OCI-M2 (cell line): ENCODE results near the gene MYZAP.
"Not testable (repeated sequence)": the region's sequence is repeated elsewhere in the genome, so short reads cannot be mapped to it uniquely, and the experiment has no call there.

ENCODE experiments used
- DNase-seq: peaks from one replicate; lab custom pipeline; 2025; ENCODE audit not compliant: unreplicated experiment; lab: John Stamatoyannopoulos, UW

The MYZAP gene

GRCh38 chr15:57591237-57591821 lies 375 bp upstream of the MYZAP start:
- DNase-seq = no peak

- DNase-seq = no peak
Observed at GRCh38 chr15:57592426-57592825, 722 bp downstream of the MYZAP start.

DNA sequence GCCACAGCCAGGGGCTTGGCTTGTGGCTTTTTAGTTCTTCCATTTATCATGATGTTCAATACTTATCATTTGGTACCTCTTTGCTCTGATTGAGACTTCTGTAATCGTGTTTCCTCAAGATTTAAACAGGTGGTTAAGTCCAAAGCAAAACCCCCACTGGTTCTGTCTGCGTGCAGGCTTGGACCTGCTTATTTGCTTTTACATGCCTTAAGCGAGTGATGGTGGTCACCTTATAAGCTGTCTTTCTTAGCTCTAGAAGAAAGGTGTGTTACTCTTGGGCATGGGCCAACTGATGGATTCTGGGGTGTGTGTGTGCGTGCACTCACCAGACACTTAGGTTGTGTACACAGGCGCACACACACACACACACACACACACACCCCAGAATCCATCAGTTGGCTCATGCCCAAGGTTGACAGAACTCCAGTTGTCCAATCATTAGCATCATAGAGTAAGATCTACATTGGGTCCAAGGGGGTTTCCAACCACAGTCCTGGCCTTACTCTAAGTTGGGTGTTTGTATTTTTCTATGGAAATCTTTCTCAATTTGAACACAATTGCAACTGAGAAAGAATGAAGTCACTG lies 1.2 kb downstream of the MYZAP start:
- DNase-seq = no peak

DNA sequence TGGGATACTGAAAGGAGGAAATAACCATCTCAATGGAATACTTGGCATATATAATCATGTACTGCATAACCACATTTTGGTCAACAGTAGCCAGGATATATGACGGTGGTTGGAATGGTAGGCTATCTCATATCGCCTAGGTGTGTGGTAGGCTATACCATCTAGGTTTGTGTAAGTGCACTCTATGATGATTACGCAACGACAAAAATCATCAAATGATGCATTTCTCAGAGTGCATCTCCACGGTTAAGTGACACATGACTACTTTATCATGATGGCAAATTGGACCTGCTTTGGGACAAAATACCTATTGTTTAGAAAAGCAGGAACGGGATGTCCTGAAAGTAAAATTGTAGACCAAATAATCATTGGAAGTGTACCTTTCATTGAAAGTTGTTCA lies 2.8 kb downstream of the MYZAP start:
- no peak for DNase-seq

GRCh38 chr15:57595011-57595866 lies 3.5 kb downstream of the MYZAP start:
- DNase-seq = no peak

GRCh38 chr15:57596301-57596855 lies 4.7 kb downstream of the MYZAP start:
- DNase-seq = no peak

- DNase-seq = no peak
Observed at GRCh38 chr15:57596978-57597377, 5.3 kb downstream of the MYZAP start.

DNA sequence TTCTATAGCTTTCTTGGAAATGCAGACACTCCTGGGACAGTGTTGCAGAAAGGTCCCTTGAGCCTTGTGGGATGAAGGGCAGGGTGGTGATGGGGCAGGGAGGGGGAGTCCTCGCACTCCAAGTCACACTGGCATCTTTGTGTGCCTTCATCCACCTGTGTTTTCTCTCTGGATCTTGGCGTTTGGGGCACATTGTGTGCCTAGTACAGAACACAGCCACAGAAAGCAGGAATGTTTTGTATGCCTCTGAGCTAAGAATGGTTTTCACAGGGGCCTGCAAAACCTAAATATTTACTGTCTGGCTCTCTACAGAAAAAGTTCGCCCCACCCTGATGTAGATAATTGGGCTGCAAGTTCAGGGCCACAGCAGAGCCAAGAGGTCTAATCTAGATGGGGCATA lies 5.7 kb downstream of the MYZAP start:
- no peak for DNase-seq

GRCh38 chr15:57598346-57598745 lies 6.6 kb downstream of the MYZAP start:
- DNase-seq = no peak

- DNase-seq = no peak
Observed at GRCh38 chr15:57599296-57599810, 7.6 kb downstream of the MYZAP start.

DNA sequence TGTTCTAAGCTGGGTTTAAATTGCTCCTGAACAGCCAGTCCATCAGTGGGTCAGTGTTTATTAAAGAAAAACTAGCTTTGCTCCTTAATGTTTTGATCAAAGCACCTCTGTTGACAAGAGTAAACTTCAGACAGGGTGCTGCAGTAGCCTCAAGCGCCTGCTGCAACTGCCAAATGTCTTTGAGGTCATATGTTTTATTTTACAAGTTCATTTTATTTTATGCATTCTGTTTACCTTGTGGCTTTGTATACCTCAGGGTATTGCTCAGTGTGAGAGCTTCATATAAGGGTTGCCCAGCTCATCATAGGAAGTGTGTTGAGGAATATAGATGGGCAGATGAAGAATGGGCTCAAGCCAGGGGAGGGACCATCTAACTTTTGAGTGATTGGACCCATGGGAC lies 8.5 kb downstream of the MYZAP start:
- DNase-seq = no peak

DNA sequence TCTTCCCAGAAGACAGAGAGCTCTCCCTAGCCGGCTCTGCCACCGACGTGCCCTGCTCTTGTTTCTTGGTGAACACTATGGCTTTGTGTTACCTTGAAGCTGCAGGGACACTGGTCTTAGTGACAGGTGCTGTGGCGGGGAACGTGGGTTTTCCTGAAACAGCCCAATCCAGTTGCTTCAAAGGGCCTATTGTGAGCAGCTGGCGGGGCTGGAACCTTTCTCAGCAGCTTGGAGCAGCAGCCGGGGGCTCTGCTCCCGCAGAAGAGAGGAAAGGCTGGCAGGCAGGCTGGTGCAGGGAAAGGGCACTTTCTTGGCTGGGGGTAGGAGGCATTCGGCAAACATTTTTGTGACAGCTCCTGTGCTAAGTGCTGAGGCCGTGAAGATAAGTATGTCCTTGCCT lies 12.8 kb downstream of the MYZAP start:
- DNase-seq = no peak

- no peak for DNase-seq
Observed at GRCh38 chr15:57605491-57605890, 13.8 kb downstream of the MYZAP start.

GRCh38 chr15:57606048-57606447 lies 14.3 kb downstream of the MYZAP start:
- no peak for DNase-seq

- no peak for DNase-seq
Observed at GRCh38 chr15:57606816-57607215, 15.1 kb downstream of the MYZAP start.

GRCh38 chr15:57607570-57608000 lies 15.9 kb downstream of the MYZAP start:
- no peak for DNase-seq

DNA sequence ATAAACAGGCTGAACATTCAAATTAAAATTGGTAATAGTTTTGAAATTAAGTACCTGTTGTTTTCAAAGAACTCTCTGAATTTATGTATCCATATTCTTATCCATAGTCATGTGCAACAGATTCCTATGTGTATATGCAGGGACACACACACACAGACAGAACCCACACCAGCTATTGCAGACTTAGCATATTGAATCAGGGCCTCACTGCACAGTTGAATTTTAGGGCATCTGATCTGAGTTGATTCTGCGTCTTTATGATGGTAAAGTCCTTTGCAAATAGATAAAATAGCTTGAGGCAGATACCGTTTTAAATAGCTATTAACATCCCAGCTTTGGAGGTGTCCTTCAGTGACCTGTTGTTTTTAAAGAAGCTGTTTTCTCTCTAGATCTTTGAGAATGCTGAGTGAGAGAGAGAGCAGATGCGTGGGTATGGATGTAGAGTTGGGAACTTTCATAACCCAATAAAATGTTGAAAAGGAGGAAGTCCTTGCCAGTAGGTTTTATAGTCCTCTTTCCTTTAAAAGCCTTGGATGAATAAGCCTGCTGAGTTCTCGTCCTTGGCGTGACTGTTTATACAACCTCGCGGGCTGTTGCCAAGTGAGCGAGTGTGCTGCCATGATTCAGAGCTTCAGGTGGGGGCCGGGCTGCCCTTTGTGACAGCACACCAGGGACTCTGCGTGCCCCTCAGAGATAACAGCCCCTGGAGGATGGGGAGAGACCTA lies 18.3 kb downstream of the MYZAP start:
- DNase-seq = no peak

DNA sequence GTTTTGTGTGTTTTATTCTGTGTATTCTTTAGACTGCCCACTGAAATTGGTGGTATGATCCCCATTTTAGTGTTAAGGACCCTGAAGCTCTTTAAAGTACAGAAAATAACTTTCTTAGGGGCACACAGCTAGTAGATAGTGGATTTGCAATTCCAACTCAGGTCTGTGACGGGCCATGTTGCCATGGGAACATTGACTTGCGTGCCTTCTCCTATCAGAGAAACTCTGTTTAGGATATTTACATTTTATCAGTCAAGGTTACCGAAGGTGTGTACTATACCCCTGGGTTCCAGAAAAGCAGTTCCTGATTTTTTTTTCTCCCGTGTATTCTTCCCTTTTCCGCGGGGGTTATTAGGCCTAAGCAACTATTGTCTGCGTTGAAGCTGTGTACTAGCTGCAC lies 19.4 kb downstream of the MYZAP start:
- DNase-seq = no peak

- DNase-seq = no peak
Observed at GRCh38 chr15:57611938-57612337, 20.2 kb downstream of the MYZAP start.

- no peak for DNase-seq
Observed at GRCh38 chr15:57614241-57614640, 22.5 kb downstream of the MYZAP start.

DNA sequence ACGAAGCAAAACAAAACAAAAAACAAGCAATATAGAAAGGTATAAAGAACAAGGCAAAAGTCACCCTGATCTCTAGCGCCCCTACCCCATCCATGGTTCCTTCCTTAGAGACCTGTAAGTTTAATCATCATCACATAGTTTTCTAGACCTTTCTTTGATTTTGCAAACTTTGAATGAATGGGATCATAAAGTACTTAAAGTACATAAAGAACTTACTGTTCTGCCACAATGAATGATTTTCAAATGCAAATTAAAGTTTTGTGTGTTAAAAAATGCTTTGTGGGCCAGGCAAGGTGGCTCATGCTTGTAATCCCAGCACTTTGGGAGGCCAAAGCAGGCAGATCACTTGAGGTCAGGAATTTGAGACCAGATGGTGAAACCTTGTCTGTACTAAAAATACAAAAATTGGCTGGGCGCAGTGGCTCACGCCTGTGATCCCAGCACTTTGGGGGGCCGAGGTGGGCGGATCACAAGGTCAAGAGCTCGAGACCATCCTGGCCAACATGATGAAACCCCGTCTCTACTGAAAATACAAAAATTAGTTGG lies 24.3 kb downstream of the MYZAP start:
- DNase-seq = not testable (repeated sequence)
